ES-I3 (cell line): Measurements from ENCODE around the gene PLLP.

Experiments
- H3K36me3 ChIP-seq: 2 replicates; pipeline ENCODE4 v1.6.1; 2013; ENCODE audit warnings: mild to moderate bottlenecking, low read length, control low read depth, moderate library complexity; ENCODE audit not compliant: insufficient read depth
- H3K4me1 ChIP-seq: 2 replicates; pipeline ENCODE4 v1.6.1; 2013; ENCODE audit warnings: mild to moderate bottlenecking, control low read depth, low read length; ENCODE audit not compliant: insufficient read depth
- H3K9ac ChIP-seq: 2 replicates; pipeline ENCODE4 v1.6.1; 2013; ENCODE audit warnings: low read depth, mild to moderate bottlenecking, low read length, moderate library complexity
- H3K9me3 ChIP-seq: 2 replicates; pipeline ENCODE4 v1.6.1; 2013; ENCODE audit warnings: mild to moderate bottlenecking, low read length, moderate library complexity; ENCODE audit not compliant: control insufficient read depth, insufficient read depth

The PLLP gene, protein sequence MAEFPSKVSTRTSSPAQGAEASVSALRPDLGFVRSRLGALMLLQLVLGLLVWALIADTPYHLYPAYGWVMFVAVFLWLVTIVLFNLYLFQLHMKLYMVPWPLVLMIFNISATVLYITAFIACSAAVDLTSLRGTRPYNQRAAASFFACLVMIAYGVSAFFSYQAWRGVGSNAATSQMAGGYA

DNA sequence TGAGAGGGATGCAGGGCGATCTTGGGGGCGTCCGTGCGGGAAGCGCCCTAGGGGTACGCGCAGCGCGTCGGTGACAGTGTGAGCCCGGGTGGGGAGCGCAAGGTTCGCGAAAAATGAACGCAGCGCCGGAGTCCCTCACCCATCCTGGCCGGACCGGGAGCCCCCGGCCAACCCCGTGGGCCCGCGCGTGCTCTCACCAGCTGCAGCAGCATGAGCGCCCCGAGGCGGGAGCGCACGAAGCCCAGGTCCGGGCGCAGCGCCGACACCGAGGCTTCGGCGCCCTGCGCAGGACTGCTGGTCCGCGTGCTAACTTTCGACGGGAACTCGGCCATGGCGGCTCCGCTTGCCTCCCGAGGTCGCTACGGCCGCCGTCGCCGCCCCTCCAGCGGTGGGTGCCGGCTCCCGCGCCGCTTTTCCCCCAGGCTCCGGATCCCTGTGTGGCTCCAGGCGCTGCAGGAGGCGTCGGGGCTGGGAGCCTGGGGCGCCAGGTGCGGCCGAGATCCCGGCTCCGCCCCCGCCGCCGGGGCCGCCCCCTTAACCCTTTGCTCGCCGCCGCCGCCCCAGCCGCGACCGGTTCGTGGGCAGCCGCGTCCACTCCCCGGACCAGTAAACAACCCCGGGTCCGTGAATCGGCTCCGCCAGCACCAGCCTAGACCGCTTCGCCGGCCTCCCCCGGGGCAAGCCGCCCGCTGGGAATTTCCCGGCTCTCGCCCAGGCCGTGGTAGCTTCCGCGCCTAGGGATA, at the start of gene PLLP:
Gene PLLP (minus strand): TSS at position 464 of the 743 bp plus-strand sequence. CDS start 132 bp downstream, at position 332.
- H3K4me1 ChIP-seq = no peaks in the 10 kb centered on the region; the same call in 1 of the 2 replicates

GRCh38 chr16:57333402-57333801, 48.9 kb upstream of the PLLP start:
- H3K36me3 ChIP-seq = no peaks in the 10 kb centered on the region
- H3K9ac ChIP-seq = no peak overlapping the region
- H3K9me3 ChIP-seq = no peaks in the 10 kb centered on the region
- H3K4me1 ChIP-seq = no peaks in the 10 kb centered on the region

More for the DNA sequence above, at the start of gene PLLP:
- no peaks in the 10 kb centered on the region for H3K36me3 ChIP-seq
- H3K9me3 ChIP-seq = no peaks in the 10 kb centered on the region
- H3K9ac ChIP-seq = peak within 1 kb of the TSS; percentile 84

DNA sequence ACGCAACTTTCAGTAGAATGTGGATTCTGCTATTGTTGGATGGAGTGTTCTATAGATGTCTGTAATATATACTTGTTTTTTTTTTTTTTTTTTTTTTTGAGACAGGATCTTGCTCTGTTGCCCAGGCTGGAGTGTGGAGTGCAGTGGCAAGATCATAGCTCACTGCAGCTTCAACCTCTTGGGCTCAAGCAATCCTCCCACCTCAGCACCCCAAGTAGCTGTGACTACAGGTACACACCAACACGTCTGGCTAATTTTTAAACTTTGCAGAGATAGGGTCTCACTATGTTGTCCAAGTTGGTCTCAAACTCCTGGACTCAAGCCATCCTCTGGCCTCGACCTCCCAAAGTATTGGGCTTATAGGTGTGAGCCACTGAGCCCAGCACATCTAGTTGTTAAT, 46.9 kb upstream of the PLLP start:
- Histone ChIP-seq H3K9ac (no peak overlapping the region), H3K9me3 (no peaks in the 10 kb centered on the region; the same call in 1 of the 2 replicates), H3K4me1 (no peaks in the 10 kb centered on the region), H3K36me3 (no peaks in the 10 kb centered on the region)

- Histone ChIP-seq H3K36me3 (no peaks in the 10 kb centered on the region), H3K9ac (no peak overlapping the region), H3K4me1 (no peaks in the 10 kb centered on the region), H3K9me3 (no peaks in the 10 kb centered on the region; the same call in 1 of the 2 replicates)
Observed at GRCh38 chr16:57329718-57330327, 45.4 kb upstream of the PLLP start.

DNA sequence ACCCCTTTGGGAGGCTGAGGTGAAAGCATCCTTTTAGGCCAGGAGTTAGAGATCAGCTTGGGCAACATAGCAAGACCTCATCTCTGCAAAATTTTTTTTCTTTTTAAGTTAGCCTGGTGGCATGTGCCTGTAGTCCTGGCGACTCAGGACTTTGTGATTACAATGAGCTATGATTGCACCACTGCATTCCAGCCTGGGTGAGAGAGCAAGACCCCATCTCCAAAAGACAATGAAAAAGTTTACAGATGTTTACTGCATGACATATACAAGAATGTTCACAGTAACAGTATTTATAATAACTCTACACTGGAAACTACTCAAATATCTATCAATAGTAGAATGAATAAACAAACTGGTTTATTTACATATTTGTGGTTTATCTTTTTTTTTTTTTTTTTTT, 41.0 kb upstream of the PLLP start:
- no peak overlapping the region for H3K9ac ChIP-seq
- no peaks in the 10 kb centered on the region for H3K36me3 ChIP-seq
- no peaks in the 10 kb centered on the region for H3K4me1 ChIP-seq

DNA sequence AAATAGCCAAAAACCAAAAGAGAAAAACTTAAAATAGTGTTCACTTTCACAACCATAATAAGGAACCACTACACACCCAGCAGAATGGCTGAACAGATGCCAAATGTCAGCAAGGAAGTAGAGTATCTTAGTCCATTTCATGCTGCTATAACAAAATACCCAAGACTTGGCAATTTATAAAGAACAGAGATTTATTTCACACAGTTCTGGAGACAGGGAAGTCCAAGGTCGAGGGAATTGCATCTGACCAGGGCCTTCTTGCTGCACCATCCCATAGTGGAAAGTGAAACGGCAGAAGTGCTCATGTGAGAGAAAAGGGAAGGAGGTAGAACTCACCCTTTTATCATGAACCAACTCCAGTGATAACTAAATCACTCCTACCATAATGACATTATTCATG, 40.3 kb upstream of the PLLP start:
- Histone ChIP-seq H3K9ac (no peak overlapping the region), H3K4me1 (0 out of 2 replicates have a peak, but pooled peaks cover under 1% of the 10 kb centered on the region), H3K9me3 (no peaks in the 10 kb centered on the region; the same call in 1 of the 2 replicates), H3K36me3 (no peaks in the 10 kb centered on the region)

More for the DNA sequence above, 41.0 kb upstream of the PLLP start:
- no peaks in the 10 kb centered on the region; the same call in 1 of the 2 replicates for H3K9me3 ChIP-seq

DNA sequence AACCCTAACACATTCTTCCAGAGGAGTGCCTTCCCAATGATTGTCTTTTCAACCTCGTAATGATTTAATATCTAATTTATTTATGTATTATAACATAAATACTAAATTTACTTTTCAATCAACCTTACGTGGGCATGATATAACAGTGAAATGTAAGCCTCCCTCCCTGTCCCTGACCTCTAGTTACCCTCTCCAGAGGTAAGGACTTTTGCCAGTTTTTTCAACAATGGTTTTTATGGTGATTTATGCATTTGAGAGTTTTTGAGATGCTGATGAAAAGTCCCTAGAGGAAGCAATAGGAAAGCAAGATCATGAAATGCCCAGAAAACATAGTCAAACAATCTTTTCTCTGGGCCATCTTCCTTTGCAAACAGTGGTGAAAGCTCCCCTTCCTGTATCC, 35.2 kb upstream of the PLLP start:
- H3K9me3 ChIP-seq = no peaks in the 10 kb centered on the region
- no peak overlapping the region for H3K9ac ChIP-seq
- H3K4me1 ChIP-seq = peaks cover 29% of the 10 kb centered on the region
- H3K36me3 ChIP-seq = no peaks in the 10 kb centered on the region

- H3K9ac ChIP-seq = no peak overlapping the region
Observed at GRCh38 chr16:57318240-57318970, 33.9 kb upstream of the PLLP start.

GRCh38 chr16:57316390-57317017, 32.0 kb upstream of the PLLP start:
- Histone ChIP-seq H3K9ac (no peak overlapping the region), H3K36me3 (no peaks in the 10 kb centered on the region), H3K9me3 (no peaks in the 10 kb centered on the region), H3K4me1 (peaks cover 34% of the 10 kb centered on the region)

More at GRCh38 chr16:57318240-57318970, 33.9 kb upstream of the PLLP start:
- Histone ChIP-seq H3K36me3 (no peaks in the 10 kb centered on the region), H3K4me1 (peaks cover 34% of the 10 kb centered on the region), H3K9me3 (no peaks in the 10 kb centered on the region)

GRCh38 chr16:57315416-57315815, 30.9 kb upstream of the PLLP start:
- peaks cover 34% of the 10 kb centered on the region for H3K4me1 ChIP-seq

DNA sequence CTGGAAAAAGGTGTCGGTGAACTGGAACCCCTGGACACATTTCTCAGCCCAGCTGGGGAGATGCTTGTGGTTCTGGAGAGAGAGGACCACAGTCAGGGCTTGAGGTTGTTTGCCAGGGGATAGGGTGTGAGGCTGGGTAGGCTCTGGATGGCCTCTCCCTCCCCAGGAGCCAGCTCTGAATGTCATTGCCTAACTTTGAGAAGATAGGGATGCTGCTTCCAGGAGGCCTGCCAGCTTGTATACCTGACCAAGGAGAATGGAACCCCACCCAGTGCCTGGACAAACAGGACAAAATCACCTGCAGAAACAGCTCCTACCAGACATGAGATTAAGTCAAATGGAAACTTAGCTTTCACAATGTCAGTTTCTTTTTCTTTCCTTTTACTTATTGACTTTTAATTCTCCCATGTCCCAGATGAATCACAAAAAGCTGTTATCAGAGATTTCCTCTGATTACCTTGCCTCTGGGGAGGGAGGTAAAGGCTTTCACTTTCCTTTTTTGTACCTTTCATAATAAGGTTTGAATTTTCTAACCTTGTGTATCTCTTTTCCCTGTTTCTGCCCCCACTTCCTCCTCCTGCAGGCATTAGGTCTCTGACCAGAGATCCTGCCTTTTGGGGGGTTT, 29.8 kb upstream of the PLLP start:
- Histone ChIP-seq H3K9me3 (no peaks in the 10 kb centered on the region), H3K4me1 (peaks cover 30% of the 10 kb centered on the region), H3K36me3 (no peaks in the 10 kb centered on the region), H3K9ac (no peak overlapping the region)

More at GRCh38 chr16:57315416-57315815, 30.9 kb upstream of the PLLP start:
- no peaks in the 10 kb centered on the region for H3K36me3 ChIP-seq
- no peaks in the 10 kb centered on the region for H3K9me3 ChIP-seq
- no peak overlapping the region for H3K9ac ChIP-seq

GRCh38 chr16:57313509-57313908, 29.0 kb upstream of the PLLP start:
- no peaks in the 10 kb centered on the region for H3K9me3 ChIP-seq
- H3K4me1 ChIP-seq = peaks cover 30% of the 10 kb centered on the region
- no peak overlapping the region for H3K9ac ChIP-seq
- H3K36me3 ChIP-seq = no peaks in the 10 kb centered on the region

DNA sequence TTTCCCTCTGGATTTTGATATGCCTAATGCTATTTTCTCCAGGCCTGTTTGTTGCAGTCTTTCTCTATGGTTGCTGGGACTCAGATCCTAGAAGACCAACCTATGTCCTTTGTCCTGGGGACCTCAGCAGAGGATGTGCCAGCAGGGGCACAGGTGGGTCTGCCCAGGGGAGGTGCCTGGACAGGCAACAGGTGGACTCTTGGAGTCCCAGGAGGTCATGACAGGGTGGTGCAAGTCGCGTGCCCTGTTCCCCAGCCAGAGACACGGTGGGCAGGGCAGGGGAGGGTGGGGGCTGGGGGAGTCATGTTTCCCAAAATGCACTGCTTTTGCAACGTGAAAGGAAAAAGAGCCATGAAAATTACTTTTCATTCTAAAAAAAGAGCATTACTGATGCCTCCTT, 26.3 kb upstream of the PLLP start:
- Histone ChIP-seq H3K4me1 (peaks cover 13% of the 10 kb centered on the region), H3K36me3 (no peaks in the 10 kb centered on the region), H3K9me3 (no peaks in the 10 kb centered on the region), H3K9ac (no peak overlapping the region)
